Activated T-helper 17 cell treated with anti-CD3 and anti-CD28 coated beads, Interleukin-2, amount 50 U/mL, for 72 hours (primary cell): ENCODE measurements around the gene MADD. TPM values are rescaled to one million over a fixed set of nuclear protein-coding genes. Genes with fewer than 3 reads are reported as not detected.
"Not testable (repeated sequence)": the region's sequence is repeated elsewhere in the genome, so short reads cannot be mapped to it uniquely, and the experiment has no call there.

Source experiments
- ATAC-seq: fragments of 150-1000 bp; cut with Tn5 transposase; replicated peaks from 2 replicates; pipeline ENCODE4 v1.10.0; 2021; ENCODE audit warnings: mild to moderate bottlenecking, moderate library complexity
- H3K27ac Mint-ChIP-seq: one replicate; pipeline ENCODE4 v1.8.0; 2022; ENCODE audit warnings: mixed read lengths
- H3K27me3 Mint-ChIP-seq: one replicate; pipeline ENCODE4 v1.8.0; 2022; ENCODE audit warnings: mixed read lengths
- H3K36me3 Mint-ChIP-seq: one replicate; pipeline ENCODE4 v1.8.0; 2022; ENCODE audit warnings: low read depth, mild to moderate bottlenecking, mixed read lengths
- H3K4me1 Mint-ChIP-seq: one replicate; pipeline ENCODE4 v1.8.0; 2022; ENCODE audit warnings: mixed read lengths
- H3K4me3 Mint-ChIP-seq: one replicate; pipeline ENCODE4 v1.8.0; 2022; ENCODE audit warnings: mild to moderate bottlenecking, mixed read lengths
- H3K9me3 Mint-ChIP-seq: one replicate; pipeline ENCODE4 v1.8.0; 2022; ENCODE audit warnings: mixed read lengths
- total RNA-seq, 2 donors: library from RNA; stranded (reverse); gene quantifications; one replicate each; pipeline ENCODE4 v1.2.3, GENCODE V29; 2022

Gene MADD
- total RNA-seq, 2 donors from 2014 or later, result 60.1 to 112 TPM

- no peaks in the 10 kb centered on the region for H3K9me3 Mint-ChIP-seq
- peak; percentile 29 for ATAC-seq
- no peak overlapping the region for H3K27ac Mint-ChIP-seq
- peaks cover 34% of the 10 kb centered on the region for H3K36me3 Mint-ChIP-seq
- no peak overlapping the region for H3K4me3 Mint-ChIP-seq
- H3K27me3 Mint-ChIP-seq, result no peaks in the 10 kb centered on the region
- H3K4me1 Mint-ChIP-seq, result no peaks in the 10 kb centered on the region
Observed at GRCh38 chr11:47329987-47330931, 60.3 kb downstream of the MADD start.

GRCh38 chr11:47331454-47332302 is 61.7 kb downstream of the MADD start:
- no peak overlapping the region for H3K4me3 Mint-ChIP-seq
- ATAC-seq, result no peak
- no peaks in the 10 kb centered on the region for H3K4me1 Mint-ChIP-seq
- no peaks in the 10 kb centered on the region for H3K27me3 Mint-ChIP-seq
- H3K9me3 Mint-ChIP-seq, result no peaks in the 10 kb centered on the region
- H3K36me3 Mint-ChIP-seq, result peaks cover 28% of the 10 kb centered on the region
- H3K27ac Mint-ChIP-seq, result no peak overlapping the region

GRCh38 chr11:47332303-47332711 is 62.4 kb downstream of the MADD start:
- Mint-ChIP-seq H3K4me3 (no peak overlapping the region), H3K9me3 (no peaks in the 10 kb centered on the region), H3K27me3 (no peaks in the 10 kb centered on the region), H3K27ac (no peak overlapping the region), H3K4me1 (no peaks in the 10 kb centered on the region), H3K36me3 (peaks cover 22% of the 10 kb centered on the region)
- no peak for ATAC-seq

GRCh38 chr11:47332791-47333525 is 63.0 kb downstream of the MADD start:
- Mint-ChIP-seq H3K27me3 (no peaks in the 10 kb centered on the region), H3K27ac (no peak overlapping the region), H3K4me3 (no peak overlapping the region), H3K9me3 (no peaks in the 10 kb centered on the region), H3K36me3 (peaks cover 16% of the 10 kb centered on the region), H3K4me1 (no peaks in the 10 kb centered on the region)
- ATAC-seq, result no peak

- Mint-ChIP-seq H3K9me3 (no peaks in the 10 kb centered on the region), H3K36me3 (peaks cover 11% of the 10 kb centered on the region), H3K4me1 (no peaks in the 10 kb centered on the region), H3K4me3 (no peak overlapping the region), H3K27me3 (no peaks in the 10 kb centered on the region), H3K27ac (no peak overlapping the region)
- ATAC-seq, result no peak
Observed at GRCh38 chr11:47333526-47333845, 63.6 kb downstream of the MADD start.

- no peaks in the 10 kb centered on the region for H3K27me3 Mint-ChIP-seq
- H3K36me3 Mint-ChIP-seq, result peaks cover 6% of the 10 kb centered on the region
- no peak for ATAC-seq
Observed at GRCh38 chr11:47333886-47334443, 64.0 kb downstream of the MADD start.

GRCh38 chr11:47334699-47335411 is 64.9 kb downstream of the MADD start:
- H3K4me1 Mint-ChIP-seq, H3K4me3 Mint-ChIP-seq, ATAC-seq, H3K36me3 Mint-ChIP-seq, H3K27ac Mint-ChIP-seq, H3K9me3 Mint-ChIP-seq, H3K27me3 Mint-ChIP-seq: not testable (repeated sequence)

More at GRCh38 chr11:47333886-47334443, 64.0 kb downstream of the MADD start:
- no peaks in the 10 kb centered on the region for H3K4me1 Mint-ChIP-seq
- no peaks in the 10 kb centered on the region for H3K9me3 Mint-ChIP-seq
- no peak overlapping the region for H3K27ac Mint-ChIP-seq
- no peak overlapping the region for H3K4me3 Mint-ChIP-seq

GRCh38 chr11:47335733-47336132 is 65.8 kb downstream of the MADD start:
- H3K4me1 Mint-ChIP-seq, result no peaks in the 10 kb centered on the region
- H3K27ac Mint-ChIP-seq, result no peak overlapping the region
- ATAC-seq, result no peak

GRCh38 chr11:47336595-47336994 is 66.7 kb downstream of the MADD start:
- Mint-ChIP-seq H3K36me3 (no peaks in the 10 kb centered on the region), H3K4me1 (no peaks in the 10 kb centered on the region), H3K27ac (peak overlapping the region; percentile 5), H3K27me3 (no peaks in the 10 kb centered on the region), H3K4me3 (no peak overlapping the region), H3K9me3 (no peaks in the 10 kb centered on the region)
- no peak for ATAC-seq

More at GRCh38 chr11:47335733-47336132, 65.8 kb downstream of the MADD start:
- Mint-ChIP-seq H3K27me3 (no peaks in the 10 kb centered on the region), H3K4me3 (no peak overlapping the region), H3K36me3 (no peaks in the 10 kb centered on the region), H3K9me3 (no peaks in the 10 kb centered on the region)

- Mint-ChIP-seq H3K9me3 (no peaks in the 10 kb centered on the region), H3K36me3 (no peaks in the 10 kb centered on the region), H3K4me1 (no peaks in the 10 kb centered on the region), H3K4me3 (no peak overlapping the region), H3K27ac (no peak overlapping the region), H3K27me3 (no peaks in the 10 kb centered on the region)
- ATAC-seq, result no peak
Observed at GRCh38 chr11:47337229-47337924, 67.4 kb downstream of the MADD start.

GRCh38 chr11:47338396-47339241 is 68.7 kb downstream of the MADD start:
- no peak for ATAC-seq
- Mint-ChIP-seq H3K4me1 (peaks cover under 1% of the 10 kb centered on the region), H3K27ac (no peak overlapping the region), H3K9me3 (no peaks in the 10 kb centered on the region), H3K4me3 (no peak overlapping the region), H3K36me3 (no peaks in the 10 kb centered on the region), H3K27me3 (no peaks in the 10 kb centered on the region)

GRCh38 chr11:47340010-47340409 is 70.1 kb downstream of the MADD start:
- H3K4me1 Mint-ChIP-seq, result peaks cover 6% of the 10 kb centered on the region
- H3K36me3 Mint-ChIP-seq, result no peaks in the 10 kb centered on the region
- no peaks in the 10 kb centered on the region for H3K27me3 Mint-ChIP-seq
- H3K9me3 Mint-ChIP-seq, result no peaks in the 10 kb centered on the region
- H3K27ac Mint-ChIP-seq, result no peak overlapping the region
- H3K4me3 Mint-ChIP-seq, result no peak overlapping the region
- no peak for ATAC-seq
